HG03457 (cell line): ENCODE data around the gene SLC16A12.
"Not testable (repeated sequence)": the region's sequence is repeated elsewhere in the genome, so short reads cannot be mapped to it uniquely, and the experiment has no call there.

ENCODE experiments used
- ATAC-seq: cut with Tn5 transposase; IDR thresholded peaks from one replicate; pipeline ENCODE4 v1.9.1; 2021; ENCODE audit warnings: moderate number of reproducible peaks; ENCODE audit not compliant: unreplicated experiment

The SLC16A12 gene

GRCh38 chr10:89549510-89549909 lies 14.1 kb upstream of the SLC16A12 start:
- no peak for ATAC-seq

- no peak for ATAC-seq
These were observed 13.3 kb upstream of the SLC16A12 start for GRCh38 chr10:89548673-89549072.

- ATAC-seq: no peak
These were observed 12.6 kb upstream of the SLC16A12 start for GRCh38 chr10:89547853-89548513.

- ATAC-seq: not testable (repeated sequence)
These were observed 11.3 kb upstream of the SLC16A12 start for GRCh38 chr10:89546651-89547050.

GRCh38 chr10:89543841-89544240 lies 8.4 kb upstream of the SLC16A12 start:
- no peak for ATAC-seq

- no peak for ATAC-seq
These were observed 5.1 kb upstream of the SLC16A12 start for GRCh38 chr10:89540420-89540949.

GRCh38 chr10:89537364-89537763 lies 2.0 kb upstream of the SLC16A12 start:
- ATAC-seq: no peak

- ATAC-seq: no peak
These were observed 590 bp upstream of the SLC16A12 start for GRCh38 chr10:89536013-89536354.

- ATAC-seq: no peak
These were observed 598 bp downstream of the SLC16A12 start for GRCh38 chr10:89534826-89535166.

- no peak for ATAC-seq
These were observed 2.9 kb downstream of the SLC16A12 start for GRCh38 chr10:89532476-89532875.

GRCh38 chr10:89531359-89531758 lies 4.0 kb downstream of the SLC16A12 start:
- ATAC-seq: no peak

GRCh38 chr10:89529711-89530110 lies 5.7 kb downstream of the SLC16A12 start:
- ATAC-seq: not testable (repeated sequence)

GRCh38 chr10:89526358-89526757 lies 9.0 kb downstream of the SLC16A12 start:
- ATAC-seq: no peak

- ATAC-seq: no peak
These were observed 9.8 kb downstream of the SLC16A12 start for GRCh38 chr10:89525556-89525955.

- ATAC-seq: no peak
These were observed 11.1 kb downstream of the SLC16A12 start for GRCh38 chr10:89524279-89524678.

- no peak for ATAC-seq
These were observed 12.1 kb downstream of the SLC16A12 start for GRCh38 chr10:89523274-89523673.

GRCh38 chr10:89522463-89522862 lies 12.9 kb downstream of the SLC16A12 start:
- ATAC-seq: no peak

GRCh38 chr10:89521368-89521767 lies 14.0 kb downstream of the SLC16A12 start:
- ATAC-seq: no peak

- ATAC-seq: no peak
These were observed 14.7 kb downstream of the SLC16A12 start for GRCh38 chr10:89520706-89521105.

- no peak for ATAC-seq
These were observed 16.2 kb downstream of the SLC16A12 start for GRCh38 chr10:89518876-89519842.

- ATAC-seq: no peak
These were observed 17.3 kb downstream of the SLC16A12 start for GRCh38 chr10:89518108-89518507.
